LNCaP clone FGC (cell line): Measurements from ENCODE around the gene ARMH3.
A peak's percentile ranks its signal among the peaks of the same experiment; 100 is the strongest.

Experiments
- DNase-seq: peaks from one replicate; pipeline ENCODE4 v3.0.0-alpha.2; 2011; ENCODE audit warnings: low read depth
- H3K4me3 ChIP-seq: 2 replicates; pipeline ENCODE4 v1.5.1; 2011; ENCODE audit warnings: mild to moderate bottlenecking, low read depth, low read length, control low read depth
- CTCF ChIP-seq: IDR thresholded peaks from 2 replicates; pipeline ENCODE4 v1.5.1; 2012; ENCODE audit warnings: mild to moderate bottlenecking; ENCODE audit not compliant: control insufficient read depth, insufficient read depth; ENCODE audit errors: extremely low read depth

The ARMH3 gene

GRCh38 chr10:101968286-101968939 is 87.6 kb downstream of the ARMH3 start:
- no peak for DNase-seq
- no peak for TF ChIP-seq CTCF
- no peak overlapping the region for H3K4me3 ChIP-seq

DNA sequence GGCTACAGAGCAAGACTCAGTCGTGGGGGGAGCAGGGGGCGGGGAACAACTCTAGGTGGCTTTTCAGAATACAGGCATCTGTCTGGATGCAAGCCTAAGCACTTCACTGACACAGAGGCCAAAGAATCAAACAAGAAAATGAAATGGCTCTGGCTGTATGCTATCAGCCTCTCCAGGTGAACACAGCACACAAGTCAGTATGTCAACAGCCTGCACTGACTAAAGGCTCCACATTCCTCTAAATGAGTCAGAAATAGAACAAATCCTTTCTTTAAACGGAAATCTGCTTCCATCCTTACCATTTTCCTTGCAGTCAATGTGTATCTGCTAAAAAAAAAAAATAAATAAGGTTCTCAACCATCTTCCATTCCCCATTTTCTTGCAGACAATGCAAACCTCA is 88.3 kb downstream of the ARMH3 start:
- DNase-seq: no peak
- no peak for TF ChIP-seq CTCF

DNA sequence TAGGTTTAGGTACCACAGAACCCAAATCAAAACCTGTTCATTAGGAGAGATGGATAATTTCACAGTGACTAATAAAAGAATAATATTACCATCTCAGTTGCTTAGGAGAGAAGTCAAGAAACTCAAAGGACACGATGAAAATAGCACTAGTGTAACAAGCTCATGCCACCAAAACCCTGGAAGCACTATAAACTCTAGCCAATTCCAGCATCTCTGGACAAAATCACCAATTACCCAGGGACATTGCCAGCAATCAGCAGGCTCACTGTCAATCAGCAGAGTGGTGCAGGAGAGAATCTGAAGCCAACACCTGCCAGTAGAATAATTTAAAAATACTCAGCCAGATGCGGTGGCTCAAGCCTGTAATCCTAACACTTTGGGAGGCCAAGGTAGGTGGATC is 88.9 kb downstream of the ARMH3 start:
- DNase-seq: no peak
- TF ChIP-seq CTCF: no peak
- no peak overlapping the region for H3K4me3 ChIP-seq

More for the DNA sequence above, 88.3 kb downstream of the ARMH3 start:
- no peak overlapping the region for H3K4me3 ChIP-seq

GRCh38 chr10:101965075-101965765 is 90.8 kb downstream of the ARMH3 start:
- H3K4me3 ChIP-seq: no peak overlapping the region
- DNase-seq: peak; percentile 47
- TF ChIP-seq CTCF: no peak

GRCh38 chr10:101961591-101962498 is 94.1 kb downstream of the ARMH3 start:
- H3K4me3 ChIP-seq: no peak overlapping the region
- no peak for TF ChIP-seq CTCF
- no peak for DNase-seq

GRCh38 chr10:101960879-101961395 is 95.0 kb downstream of the ARMH3 start:
- no peak for TF ChIP-seq CTCF
- DNase-seq: no peak
- H3K4me3 ChIP-seq: no peak overlapping the region
